Measurements from ENCODE around the gene AP5B1. TPM values are rescaled to one million over a fixed set of nuclear protein-coding genes. Genes with fewer than 3 reads are reported as not detected.
A peak's percentile ranks its signal among the peaks of the same experiment; 100 is the strongest.

The AP5B1 gene
- total and polyA plus RNA-seq, 9 of the 15 experiments (the other 6 are each of a cell fraction or from before 2014, with no cell fraction given): 0.51 to 24.2 (median 5.1) TPM

GRCh38 chr11:65817835-65818680, 37.3 kb upstream of the AP5B1 start (continued):
- TF ChIP-seq RBFOX2 (IDR thresholded peaks at IDR 0.05; ENCODE audit: low read depth, low read length) (peak; percentile 68), ZBTB5 (IDR thresholded peaks at IDR 0.05) (no peak), SMARCC2 (IDR thresholded peaks at IDR 0.05; ENCODE audit: low read depth) (no peak), C11orf30 (IDR thresholded peaks at IDR 0.05; ENCODE audit: low read depth) (no peak), RAD21 (CRISPR knock-in tag; conservative IDR thresholded peaks at IDR 0.05 in 1 of 2, IDR thresholded peaks at IDR 0.05 in 1 of 2) (peak; percentile 94 to 95), POLR3G (IDR thresholded peaks at IDR 0.05; ENCODE audit: extremely low read depth, insufficient read length, insufficient replicate concordance) (no peak), SREBF2 (CRISPR knock-in tag; IDR thresholded peaks at IDR 0.05) (no peak), ZNF121 (CRISPR knock-in tag; conservative IDR thresholded peaks at IDR 0.05) (peak; percentile 38; the same call in 1 of the 2 replicates), XRCC3 (IDR thresholded peaks at IDR 0.05) (no peak), CBX5 (IDR thresholded peaks at IDR 0.05; ENCODE audit: borderline replicate concordance, low read depth) (peak; percentile 51; the same call in 1 of the 2 replicates), ZNF668 (CRISPR knock-in tag; IDR thresholded peaks at IDR 0.05) (no peak), TAF15 (IDR thresholded peaks at IDR 0.05; ENCODE audit: low read depth, low read length) (no peak), ZNF354B (CRISPR knock-in tag; IDR thresholded peaks at IDR 0.05) (no peak), RCOR1 (IDR thresholded peaks at IDR 0.05; ENCODE audit: borderline replicate concordance in 1 of 2, low read depth in 2 of 2, low read length in 2 of 2) (peak; percentile 48 to 95; a peak in 3 of 4 replicates), EHMT2 (IDR thresholded peaks at IDR 0.05) (no peak), SMARCA4 (IDR thresholded peaks at IDR 0.05) (no peak), HNRNPK (IDR thresholded peaks at IDR 0.05; ENCODE audit: low read depth, low read length, poor library complexity, severe bottlenecking) (no peak), ZNF282 (CRISPR knock-in tag; IDR thresholded peaks at IDR 0.05) (0 out of 2 replicates have a peak, but pooled peaks have one; percentile 34), COPS2 (conservative IDR thresholded peaks at IDR 0.05) (no peak), PHB (CRISPR knock-in tag; IDR thresholded peaks at IDR 0.05) (no peak), ERF (CRISPR knock-in tag; IDR thresholded peaks at IDR 0.05) (no peak), SNAPC5 (CRISPR knock-in tag; IDR thresholded peaks at IDR 0.05) (no peak), HDAC8 (tag; IDR thresholded peaks at IDR 0.05) (no peak), ZBTB33 (CRISPR knock-in tag; IDR thresholded peaks at IDR 0.05) (peak; percentile 86), SAP30 (IDR thresholded peaks at IDR 0.05; ENCODE audit: borderline replicate concordance, insufficient read depth, low read depth, low read length, poor library complexity, severe bottlenecking) (peak; percentile 62), NFATC3 (IDR thresholded peaks at IDR 0.05) (no peak), ZNF707 (CRISPR knock-in tag; conservative IDR thresholded peaks at IDR 0.05) (no peak)
